ENCODE measurements around the gene GNG7. TPM values are rescaled to one million over a fixed set of nuclear protein-coding genes. Genes with fewer than 3 reads are reported as not detected.
A peak's percentile ranks its signal among the peaks of the same experiment; 100 is the strongest.

Gene GNG7
- polyA plus RNA-seq, 1 of the 3 experiments (the other 2 are of a cell fraction), result 2.2 TPM

- H3K27ac ChIP-seq (ENCODE audit: low read depth in 2 of 2, low read length in 1 of 2), result peak overlapping the region; percentile 30 to 86; a peak in 3 of 4 replicates
- H3F3A ChIP-seq (replicated peaks; ENCODE audit: insufficient read depth), result peaks cover 54% of the 10 kb centered on the region
- peak overlapping the region; percentile 76 for H2AFZ ChIP-seq (ENCODE audit: low read depth)
- H3K4me2 ChIP-seq, result peak overlapping the region; percentile 99
- ChIA-PET POLR2A (no interaction called here), CTCF (interaction anchor here (1.1 to 1.5 kb wide), 5 partner anchors 17 to 325 kb away, joined by 3 to 4 read pairs (median 3); partner anchors contain the start of gene ZNF554)
- H3K4me1 ChIP-seq (ENCODE audit: control insufficient read depth in 1 of 2, insufficient read depth in 2 of 2, low read depth in 1 of 2, low read length in 1 of 2), result peaks cover 18 to 22% of the 10 kb centered on the region in 2 experiments; a peak in 3 of 4 replicates
- no peaks in the 10 kb centered on the region for H4K20me1 ChIP-seq (ENCODE audit: insufficient read depth)
- peak overlapping the region; percentile 80 for H3K9ac ChIP-seq
- H3K27me3 ChIP-seq (ENCODE audit: insufficient read depth), result no peaks in the 10 kb centered on the region
- peak overlapping the region; percentile 63 to 70 for H3K4me3 ChIP-seq (ENCODE audit: low read depth in 2 of 2, low read length in 1 of 2)
- H3K9me3 ChIP-seq, result no peaks in the 10 kb centered on the region
- peak; percentile 88 for DNase-seq
- WGBS (ENCODE audit: low lambda C conversion rate), result 5% methylated on average over 23 of the region's 72 CpGs
- H3K36me3 ChIP-seq (replicated peaks in 1 of 2; ENCODE audit: control insufficient read depth in 1 of 2, insufficient read depth in 2 of 2, low read length in 1 of 2), result no peaks in the 10 kb centered on the region
- peaks cover 3% of the 10 kb centered on the region; the same call in 1 of the 2 replicates for H3K79me2 ChIP-seq (ENCODE audit: insufficient read depth)
- no peaks in the 10 kb centered on the region for H3K9me2 ChIP-seq
- no peak for TF ChIP-seq YY1 (IDR thresholded peaks at IDR 0.05; ENCODE audit: low read depth)
- TF ChIP-seq TEAD4 (IDR thresholded peaks at IDR 0.05; ENCODE audit: borderline replicate concordance, insufficient read depth), result no peak
- TF ChIP-seq MAX (IDR thresholded peaks at IDR 0.05; ENCODE audit: low read depth), result no peak
- 0 out of 2 replicates have a peak, but pooled peaks have one; percentile 10 for TF ChIP-seq POLR2AphosphoS5 (IDR thresholded peaks at IDR 0.05; ENCODE audit: low read depth, low read length)
- 0 out of 2 replicates have a peak, but pooled peaks have one; percentile 11 for TF ChIP-seq ELF1 (IDR thresholded peaks at IDR 0.05)
- TF ChIP-seq TAF1 (IDR thresholded peaks at IDR 0.05; ENCODE audit: borderline replicate concordance, low read depth, low read length), result peak; percentile 40; the same call in 1 of the 2 replicates
- TF ChIP-seq MXI1 (IDR thresholded peaks at IDR 0.05; ENCODE audit: low read depth, low read length), result no peak
- no peak for TF ChIP-seq CTCF (IDR thresholded peaks at IDR 0.05)
- TF ChIP-seq FOSL2 (IDR thresholded peaks at IDR 0.05; ENCODE audit: borderline replicate concordance, low read depth), result no peak
- TF ChIP-seq GATA2 (CRISPR knock-in tag; IDR thresholded peaks at IDR 0.05), result no peak
- TF ChIP-seq, protein P1, sequence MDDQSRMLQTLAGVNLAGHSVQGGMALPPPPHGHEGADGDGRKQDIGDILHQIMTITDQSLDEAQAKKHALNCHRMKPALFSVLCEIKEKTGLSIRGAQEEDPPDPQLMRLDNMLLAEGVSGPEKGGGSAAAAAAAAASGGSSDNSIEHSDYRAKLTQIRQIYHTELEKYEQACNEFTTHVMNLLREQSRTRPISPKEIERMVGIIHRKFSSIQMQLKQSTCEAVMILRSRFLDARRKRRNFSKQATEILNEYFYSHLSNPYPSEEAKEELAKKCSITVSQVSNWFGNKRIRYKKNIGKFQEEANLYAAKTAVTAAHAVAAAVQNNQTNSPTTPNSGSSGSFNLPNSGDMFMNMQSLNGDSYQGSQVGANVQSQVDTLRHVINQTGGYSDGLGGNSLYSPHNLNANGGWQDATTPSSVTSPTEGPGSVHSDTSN (IDR thresholded peaks at IDR 0.05), result 0 out of 2 replicates have a peak, but pooled peaks have one; percentile 15
- no peak for TF ChIP-seq FOXM1 (IDR thresholded peaks at IDR 0.05; ENCODE audit: low read depth)
- TF ChIP-seq, protein P2, sequence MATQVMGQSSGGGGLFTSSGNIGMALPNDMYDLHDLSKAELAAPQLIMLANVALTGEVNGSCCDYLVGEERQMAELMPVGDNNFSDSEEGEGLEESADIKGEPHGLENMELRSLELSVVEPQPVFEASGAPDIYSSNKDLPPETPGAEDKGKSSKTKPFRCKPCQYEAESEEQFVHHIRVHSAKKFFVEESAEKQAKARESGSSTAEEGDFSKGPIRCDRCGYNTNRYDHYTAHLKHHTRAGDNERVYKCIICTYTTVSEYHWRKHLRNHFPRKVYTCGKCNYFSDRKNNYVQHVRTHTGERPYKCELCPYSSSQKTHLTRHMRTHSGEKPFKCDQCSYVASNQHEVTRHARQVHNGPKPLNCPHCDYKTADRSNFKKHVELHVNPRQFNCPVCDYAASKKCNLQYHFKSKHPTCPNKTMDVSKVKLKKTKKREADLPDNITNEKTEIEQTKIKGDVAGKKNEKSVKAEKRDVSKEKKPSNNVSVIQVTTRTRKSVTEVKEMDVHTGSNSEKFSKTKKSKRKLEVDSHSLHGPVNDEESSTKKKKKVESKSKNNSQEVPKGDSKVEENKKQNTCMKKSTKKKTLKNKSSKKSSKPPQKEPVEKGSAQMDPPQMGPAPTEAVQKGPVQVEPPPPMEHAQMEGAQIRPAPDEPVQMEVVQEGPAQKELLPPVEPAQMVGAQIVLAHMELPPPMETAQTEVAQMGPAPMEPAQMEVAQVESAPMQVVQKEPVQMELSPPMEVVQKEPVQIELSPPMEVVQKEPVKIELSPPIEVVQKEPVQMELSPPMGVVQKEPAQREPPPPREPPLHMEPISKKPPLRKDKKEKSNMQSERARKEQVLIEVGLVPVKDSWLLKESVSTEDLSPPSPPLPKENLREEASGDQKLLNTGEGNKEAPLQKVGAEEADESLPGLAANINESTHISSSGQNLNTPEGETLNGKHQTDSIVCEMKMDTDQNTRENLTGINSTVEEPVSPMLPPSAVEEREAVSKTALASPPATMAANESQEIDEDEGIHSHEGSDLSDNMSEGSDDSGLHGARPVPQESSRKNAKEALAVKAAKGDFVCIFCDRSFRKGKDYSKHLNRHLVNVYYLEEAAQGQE (IDR thresholded peaks at IDR 0.05; ENCODE audit: low read depth, low read length), result no peak
- peak; percentile 66; the same call in 1 of the 2 replicates for TF ChIP-seq SIN3A (IDR thresholded peaks at IDR 0.05; ENCODE audit: borderline replicate concordance, low read depth, low read length)
- TF ChIP-seq, protein P3, sequence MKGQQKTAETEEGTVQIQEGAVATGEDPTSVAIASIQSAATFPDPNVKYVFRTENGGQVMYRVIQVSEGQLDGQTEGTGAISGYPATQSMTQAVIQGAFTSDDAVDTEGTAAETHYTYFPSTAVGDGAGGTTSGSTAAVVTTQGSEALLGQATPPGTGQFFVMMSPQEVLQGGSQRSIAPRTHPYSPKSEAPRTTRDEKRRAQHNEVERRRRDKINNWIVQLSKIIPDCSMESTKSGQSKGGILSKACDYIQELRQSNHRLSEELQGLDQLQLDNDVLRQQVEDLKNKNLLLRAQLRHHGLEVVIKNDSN (IDR thresholded peaks at IDR 0.05; ENCODE audit: borderline replicate concordance, low read depth), result no peak
- no peak for TF ChIP-seq GABPA (IDR thresholded peaks at IDR 0.05; ENCODE audit: low read depth)
- no peak for TF ChIP-seq SMC3 (IDR thresholded peaks at IDR 0.05; ENCODE audit: low read depth, low read length)
- TF ChIP-seq RXRA (IDR thresholded peaks at IDR 0.05; ENCODE audit: borderline replicate concordance, low read depth), result peak; percentile 33; the same call in 1 of the 2 replicates
- no peak for TF ChIP-seq RCOR1 (IDR thresholded peaks at IDR 0.05; ENCODE audit: low read length)
- peak; percentile 60 for TF ChIP-seq NRF1 (IDR thresholded peaks at IDR 0.05; ENCODE audit: low read depth, low read length)
- no peak for TF ChIP-seq TCF12 (IDR thresholded peaks at IDR 0.05)
- TF ChIP-seq ZBTB33 (IDR thresholded peaks at IDR 0.05; ENCODE audit: borderline replicate concordance, low read depth), result no peak
- TF ChIP-seq FOXJ3 (CRISPR knock-in tag; IDR thresholded peaks at IDR 0.05), result no peak
Measured at GRCh38 chr19:2494447-2495129, 207.9 kb downstream of the GNG7 start.
